ENCODE measurements around the gene MECR.
"Not testable (repeated sequence)": the region's sequence is repeated elsewhere in the genome, so short reads cannot be mapped to it uniquely, and the experiment has no call there.

Gene MECR

DNA sequence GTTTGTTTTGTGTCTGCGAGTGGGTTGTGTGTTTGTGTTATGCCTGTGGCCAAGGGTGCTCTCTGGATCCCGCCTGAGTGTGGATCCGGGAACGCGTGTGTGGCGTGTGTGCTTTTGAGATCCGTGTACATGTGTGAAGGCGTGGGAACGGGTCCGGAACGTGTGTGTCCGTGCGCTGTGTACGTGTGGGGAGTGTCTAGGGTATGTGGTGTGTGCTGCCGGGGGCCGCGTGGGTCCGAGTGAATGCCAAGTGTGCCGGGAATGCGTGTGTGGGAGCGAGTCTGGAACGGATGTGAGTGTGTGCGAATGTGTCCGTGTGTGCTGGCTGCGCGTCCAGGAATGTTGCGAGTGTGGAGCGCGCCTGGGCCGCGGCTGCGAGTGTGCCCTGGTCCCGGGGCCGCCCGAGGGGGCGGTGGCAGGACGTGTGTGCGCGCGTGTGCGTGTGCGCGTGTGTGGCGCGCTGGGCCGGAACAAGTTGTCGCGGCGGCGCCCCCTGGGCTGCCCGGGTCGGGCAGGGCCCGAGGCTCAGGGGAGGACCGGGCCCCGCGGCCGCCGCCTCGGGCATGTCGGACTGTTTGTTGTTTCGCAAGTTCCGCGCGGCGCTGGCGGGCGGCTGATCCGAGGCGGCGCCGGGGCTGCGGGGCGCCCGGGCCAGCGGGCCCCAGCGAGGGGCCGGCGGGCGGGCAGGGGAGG, 6.5 kb upstream of the MECR start:
- TF ChIP-seq CTCF (IDR thresholded peaks at IDR 0.05; ENCODE audit: control insufficient read depth, extremely low read depth, insufficient read depth) = 0 out of 2 replicates have a peak, but pooled peaks have one; percentile 18
- peak overlapping the region; percentile 88 for H3K4me3 ChIP-seq (ENCODE audit: low read depth, low read length)
- no peak for DNase-seq (ENCODE audit: low read depth)

DNA sequence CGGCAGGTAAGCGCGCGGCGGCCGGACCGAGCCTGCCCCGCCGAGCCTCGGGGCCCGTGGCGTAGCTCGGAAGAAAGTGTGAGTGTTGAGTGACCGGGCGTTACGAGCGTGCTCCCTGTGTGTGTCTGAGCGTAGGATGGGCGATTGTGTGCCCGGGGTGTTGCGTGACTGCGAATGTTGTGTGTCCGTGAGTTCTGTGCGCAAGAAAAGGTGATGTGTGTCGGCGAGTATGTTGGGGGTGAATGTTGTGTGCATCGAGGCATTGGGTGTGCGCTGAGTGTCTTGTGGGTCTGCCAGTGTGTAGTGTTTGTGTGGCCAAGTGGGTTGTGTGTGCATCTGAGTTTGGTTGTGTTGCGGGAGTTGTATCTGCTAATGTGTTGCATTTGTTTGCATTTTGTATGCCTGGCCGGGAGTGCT, 6.0 kb upstream of the MECR start:
- no peak for DNase-seq (ENCODE audit: low read depth)
- H3K4me3 ChIP-seq (ENCODE audit: low read depth, low read length) = peak overlapping the region; percentile 88
- no peak for TF ChIP-seq CTCF (IDR thresholded peaks at IDR 0.05; ENCODE audit: control insufficient read depth, extremely low read depth, insufficient read depth)

DNA sequence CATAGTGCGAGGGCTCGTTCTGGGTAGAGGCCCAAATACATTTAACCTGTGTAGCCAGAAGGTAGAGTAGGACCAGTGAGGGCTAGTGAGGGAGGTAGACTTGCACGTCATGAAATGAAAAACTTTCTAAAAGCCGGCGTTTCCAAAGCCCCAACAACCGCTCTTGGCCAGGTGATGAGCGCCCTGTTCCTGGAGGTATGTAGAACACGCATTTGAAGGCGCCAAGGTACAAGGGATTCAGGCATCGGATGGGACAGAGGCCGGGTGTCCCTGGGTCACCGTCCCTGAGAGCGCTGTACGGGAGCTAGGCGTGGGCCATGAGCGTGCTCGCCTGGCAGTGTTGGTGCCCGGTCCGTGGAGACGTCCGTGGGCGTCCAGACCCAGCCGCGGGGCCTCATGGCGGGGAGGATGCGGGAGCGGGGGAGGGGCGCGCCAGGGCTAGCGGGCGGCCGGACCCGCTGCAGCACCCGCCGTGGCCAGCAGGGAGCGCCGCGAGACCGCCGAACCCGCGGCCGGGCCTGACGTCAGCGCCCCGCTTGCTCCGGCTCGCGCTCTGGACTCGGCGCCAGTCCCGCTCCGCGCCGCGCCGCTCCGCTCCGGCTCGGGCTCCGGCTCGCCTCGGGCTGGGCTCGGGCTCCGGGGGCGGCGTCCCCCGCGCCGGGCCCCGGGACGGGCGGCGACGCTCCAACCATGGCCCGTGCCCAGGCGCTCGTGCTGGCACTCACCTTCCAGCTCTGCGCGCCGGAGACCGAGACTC, 5.4 kb upstream of the MECR start, which contains the start of gene PTPRU:
TSS of gene PTPRU (plus strand) at position 568 of the 757 bp plus-strand sequence. CDS start at position 691, 123 bp downstream.
- peak within 1 kb of the TSS; percentile 88 for H3K4me3 ChIP-seq (ENCODE audit: low read depth, low read length)
- no peak for DNase-seq (ENCODE audit: low read depth)
- TF ChIP-seq CTCF (IDR thresholded peaks at IDR 0.05; ENCODE audit: control insufficient read depth, extremely low read depth, insufficient read depth) = peak; percentile 99

- H3K4me3 ChIP-seq (ENCODE audit: low read depth, low read length); DNase-seq (ENCODE audit: low read depth): not testable (repeated sequence)
These were observed 4.1 kb upstream of the MECR start for GRCh38 chr1:29234881-29235280.

DNA sequence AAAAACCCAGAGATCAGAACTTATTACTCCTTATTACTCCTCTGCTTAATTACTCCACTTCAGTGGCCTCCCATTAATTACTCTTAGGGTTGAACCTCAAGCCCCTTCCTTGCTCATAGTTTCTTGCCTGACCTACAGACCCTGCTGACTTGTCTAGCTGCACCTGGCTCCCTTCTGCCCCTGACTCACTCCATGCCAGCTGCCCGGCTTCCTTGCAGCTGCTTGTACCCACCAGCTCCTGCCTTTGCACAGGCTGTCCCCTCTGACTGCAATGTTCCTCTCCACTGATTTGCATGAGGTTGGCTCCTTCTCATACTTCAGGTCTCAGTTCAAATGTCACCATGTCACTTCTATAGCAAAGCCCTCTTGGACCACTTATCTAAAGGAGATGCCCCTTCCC, 3.7 kb upstream of the MECR start:
- H3K4me3 ChIP-seq (ENCODE audit: low read depth, low read length) = no peak overlapping the region
- no peak for DNase-seq (ENCODE audit: low read depth)
- no peak for TF ChIP-seq CTCF (IDR thresholded peaks at IDR 0.05; ENCODE audit: control insufficient read depth, extremely low read depth, insufficient read depth)

DNA sequence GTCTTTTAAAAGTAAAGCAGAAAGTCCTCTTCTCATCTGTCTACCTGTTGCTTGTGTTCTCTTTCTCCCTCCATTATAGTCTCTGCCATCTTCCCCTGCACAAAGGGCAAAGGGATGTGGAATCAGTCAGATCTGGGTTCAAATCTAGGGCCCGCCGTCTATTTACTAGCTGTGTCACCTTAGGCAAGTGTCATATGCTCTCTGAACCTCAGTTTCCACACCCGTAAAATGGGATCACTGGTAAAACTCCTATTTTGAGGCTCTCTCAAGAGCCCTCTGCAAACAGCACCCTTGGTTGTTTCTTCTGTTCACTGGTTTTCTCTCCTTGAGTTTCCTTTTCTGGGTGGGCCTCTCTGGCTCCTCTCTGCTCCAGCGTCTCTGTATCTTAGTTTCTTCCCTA, 3.0 kb upstream of the MECR start:
- H3K4me3 ChIP-seq (ENCODE audit: low read depth, low read length) = no peak overlapping the region
- DNase-seq (ENCODE audit: low read depth) = no peak
- no peak for TF ChIP-seq CTCF (IDR thresholded peaks at IDR 0.05; ENCODE audit: control insufficient read depth, extremely low read depth, insufficient read depth)

DNA sequence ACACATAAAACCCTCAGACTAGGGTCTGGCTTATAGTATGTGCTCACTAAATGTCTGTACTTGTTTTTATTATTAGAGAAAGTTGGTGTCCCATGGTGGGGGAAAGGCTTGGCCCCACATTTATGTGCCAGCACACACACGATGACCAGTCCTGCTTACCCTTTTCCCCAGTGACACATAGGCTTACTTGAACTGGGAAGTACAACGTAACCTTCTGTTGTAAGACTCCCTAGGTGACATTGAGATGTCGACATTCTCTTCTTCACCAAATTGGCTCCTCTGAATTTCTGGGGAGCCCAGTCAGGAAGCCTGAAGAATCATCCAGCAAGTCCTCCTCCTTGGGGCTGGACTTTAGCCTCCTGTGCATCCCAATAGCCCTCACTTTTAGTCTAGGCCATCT, 1.7 kb upstream of the MECR start:
- H3K4me3 ChIP-seq (ENCODE audit: low read depth, low read length) = no peak overlapping the region
- TF ChIP-seq CTCF (IDR thresholded peaks at IDR 0.05; ENCODE audit: control insufficient read depth, extremely low read depth, insufficient read depth) = no peak
- no peak for DNase-seq (ENCODE audit: low read depth)

All from LNCaP clone FGC (cell line).